Fibroblast of skin of right quadriceps (primary cell): ENCODE results near the gene CNN3.

Experiments used
- DNase-seq: peaks from one replicate; pipeline ENCODE4 v3.0.0-alpha.2; 2013

Gene CNN3

DNA sequence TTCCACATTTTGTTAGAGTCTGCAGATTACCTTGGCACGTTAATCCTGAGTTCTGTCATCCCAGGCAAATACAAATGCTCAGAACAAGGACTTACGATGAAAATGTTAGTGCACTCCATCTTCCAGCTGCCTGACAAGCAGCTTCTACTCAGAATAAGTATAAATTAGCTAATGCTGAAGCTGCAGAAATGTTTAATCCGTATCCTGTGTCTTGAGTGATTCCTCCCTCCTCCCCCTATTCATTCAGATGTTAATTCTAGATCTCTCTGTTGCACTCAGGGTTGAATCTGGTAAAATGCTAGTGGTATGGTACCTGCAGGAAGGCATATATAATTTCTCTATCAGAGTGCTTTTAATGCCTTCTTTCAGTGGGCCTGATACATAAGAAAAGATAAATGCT, 39.8 kb downstream of the CNN3 start:
- no peak for DNase-seq

DNA sequence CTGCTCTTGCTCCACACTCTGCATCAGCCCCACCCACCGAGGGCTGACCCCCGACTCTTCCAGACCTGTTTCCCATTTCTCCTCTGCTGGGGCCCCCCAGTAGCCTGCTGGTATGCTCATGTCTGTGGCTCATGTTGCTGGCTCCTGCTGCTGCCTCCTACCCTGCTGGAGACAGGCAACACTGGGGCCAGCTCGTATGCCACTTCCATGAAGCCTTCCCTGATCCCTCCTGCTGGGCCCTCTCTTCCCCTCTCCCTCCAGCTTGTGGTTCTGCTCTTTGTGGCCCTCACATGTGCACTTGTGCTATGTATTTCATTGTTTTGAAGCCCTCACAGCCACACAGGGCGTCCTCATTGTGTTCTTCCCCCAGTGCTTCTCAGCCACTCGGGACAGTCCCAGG, 40.5 kb downstream of the CNN3 start:
- no peak for DNase-seq

DNA sequence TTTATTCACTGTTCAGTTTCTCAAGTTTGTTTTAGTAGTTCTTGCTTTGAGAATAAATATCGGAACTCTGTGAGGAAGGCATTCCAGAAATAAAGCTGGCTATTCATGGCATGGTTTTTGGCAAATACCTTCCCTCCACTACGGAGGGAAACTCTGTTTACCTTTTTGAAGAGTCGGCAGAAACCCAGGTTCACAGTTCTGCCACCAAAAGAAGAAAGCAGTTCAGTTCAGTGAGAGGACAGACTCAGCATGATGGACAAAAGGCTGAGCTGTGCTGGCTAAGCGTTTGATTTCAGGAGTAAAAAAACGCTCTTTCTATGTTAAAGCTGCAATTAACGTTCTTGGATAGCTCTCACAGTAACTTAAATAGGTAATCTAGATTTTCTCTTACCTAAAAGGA, 42.4 kb downstream of the CNN3 start:
- no peak for DNase-seq

DNA sequence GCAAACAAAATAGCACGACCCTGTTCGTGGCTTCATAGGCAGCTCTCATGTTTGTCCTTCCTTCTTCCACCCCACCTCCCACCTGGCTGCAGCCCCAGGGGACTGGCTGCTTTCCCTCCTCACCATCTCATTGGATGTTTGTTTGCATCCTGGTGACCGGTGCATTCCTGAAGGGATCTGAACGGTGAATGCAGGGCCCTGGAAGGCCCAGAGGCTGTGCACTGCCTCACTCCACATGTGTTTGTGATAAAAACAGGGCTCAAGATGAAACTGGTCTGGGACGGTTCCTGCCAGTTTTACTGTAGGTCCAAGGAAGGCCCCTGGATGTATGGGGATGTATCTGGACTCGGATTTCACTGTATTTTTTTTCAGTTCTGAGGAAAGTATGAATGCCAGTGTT, 42.8 kb downstream of the CNN3 start:
- DNase-seq = peak; percentile 92

DNA sequence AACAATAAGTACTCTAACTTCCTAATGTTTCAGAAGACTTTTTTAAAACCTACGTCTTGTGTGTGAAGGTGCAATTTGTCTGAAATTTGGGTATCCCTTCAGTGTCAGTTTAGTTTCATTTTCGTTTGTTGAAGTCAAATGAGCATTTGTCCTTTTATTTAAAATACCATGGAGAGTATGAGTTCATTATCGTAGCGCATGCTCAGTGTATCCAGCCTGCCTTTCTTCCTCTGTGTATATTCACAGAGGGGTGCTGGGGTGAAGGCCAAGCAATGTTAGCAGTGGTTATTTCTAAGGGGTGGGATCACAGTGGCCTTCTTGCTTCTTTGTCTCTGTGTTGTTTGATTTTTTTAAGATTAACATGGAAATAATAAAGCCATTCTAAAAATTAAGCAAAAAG, 43.2 kb downstream of the CNN3 start:
- DNase-seq = peak; percentile 51

DNA sequence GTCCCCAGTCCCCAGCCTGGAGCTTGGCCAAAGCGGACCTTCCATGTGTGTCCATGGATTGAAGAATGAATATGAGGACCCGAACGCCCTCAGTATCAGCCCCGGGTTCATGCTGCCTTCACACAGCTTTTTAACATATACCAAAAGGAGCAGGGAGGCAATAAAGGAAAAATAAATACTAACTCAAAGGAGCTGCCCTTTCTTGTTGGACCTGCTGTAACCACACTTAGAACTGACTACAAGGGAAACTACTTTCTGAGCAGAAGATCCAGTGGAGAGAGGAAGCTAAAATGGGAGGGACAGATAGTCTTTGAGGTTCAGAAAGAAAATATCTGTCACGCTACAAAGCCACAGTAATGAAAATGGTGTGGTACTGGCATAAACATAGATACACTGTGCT, 48.6 kb downstream of the CNN3 start:
- DNase-seq = no peak

DNA sequence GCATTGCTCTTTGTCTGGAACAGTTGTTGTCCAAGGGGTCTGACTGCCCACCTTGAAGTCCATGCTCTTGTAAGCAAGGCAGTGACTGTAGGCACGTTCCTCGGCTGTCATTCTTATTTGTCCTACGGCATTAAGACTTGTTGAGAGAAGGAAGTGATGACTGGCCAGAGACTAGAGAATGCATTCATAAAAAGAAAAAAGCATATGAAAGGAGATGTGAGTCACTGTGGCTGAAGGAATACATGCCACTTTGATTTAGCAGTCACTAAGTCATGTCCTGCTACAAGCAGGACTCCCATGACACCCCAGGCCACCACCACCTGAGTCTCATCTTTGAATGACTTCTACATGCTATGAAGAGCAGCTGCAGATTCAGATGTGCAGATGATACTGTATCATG, 50.5 kb downstream of the CNN3 start:
- DNase-seq = peak; percentile 40

DNA sequence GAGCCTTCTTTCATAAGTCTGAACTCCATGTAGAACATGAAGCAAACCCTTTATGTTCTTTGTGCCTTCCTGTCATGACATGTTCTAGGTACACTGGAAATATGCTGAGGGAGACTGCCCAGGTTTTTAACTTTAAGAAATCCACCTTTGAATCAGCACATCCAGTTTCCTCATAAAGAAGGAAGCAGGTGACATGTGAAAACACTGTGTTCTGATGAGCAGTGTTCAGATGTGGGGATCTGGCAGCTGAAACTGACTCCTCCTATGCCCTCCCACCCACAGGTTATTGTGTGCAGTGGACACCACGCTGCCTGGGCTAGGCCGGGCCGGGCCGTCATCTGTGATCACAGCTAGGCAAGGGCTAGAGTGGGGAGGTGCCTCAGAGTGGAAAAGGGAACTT, 51.1 kb downstream of the CNN3 start:
- no peak for DNase-seq

DNA sequence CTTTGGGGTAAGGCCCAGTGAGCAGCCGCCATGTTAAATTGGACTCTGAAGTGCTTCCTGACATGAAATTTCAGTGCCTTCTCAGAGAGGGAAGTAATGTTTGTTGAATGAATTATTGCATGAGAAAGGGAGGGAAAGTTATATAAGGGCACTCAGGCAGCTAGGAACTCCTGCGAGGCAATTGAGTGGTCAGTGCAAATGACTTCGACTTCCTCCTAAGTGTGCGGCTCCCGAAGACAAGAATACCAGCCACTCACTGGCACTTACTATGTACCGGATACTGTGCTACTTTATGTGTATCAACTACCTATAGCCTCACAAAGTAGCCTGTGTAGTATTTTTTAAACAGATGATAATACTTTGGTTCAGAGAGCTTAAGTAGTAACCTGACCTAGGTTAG, 52.5 kb downstream of the CNN3 start:
- DNase-seq = no peak

DNA sequence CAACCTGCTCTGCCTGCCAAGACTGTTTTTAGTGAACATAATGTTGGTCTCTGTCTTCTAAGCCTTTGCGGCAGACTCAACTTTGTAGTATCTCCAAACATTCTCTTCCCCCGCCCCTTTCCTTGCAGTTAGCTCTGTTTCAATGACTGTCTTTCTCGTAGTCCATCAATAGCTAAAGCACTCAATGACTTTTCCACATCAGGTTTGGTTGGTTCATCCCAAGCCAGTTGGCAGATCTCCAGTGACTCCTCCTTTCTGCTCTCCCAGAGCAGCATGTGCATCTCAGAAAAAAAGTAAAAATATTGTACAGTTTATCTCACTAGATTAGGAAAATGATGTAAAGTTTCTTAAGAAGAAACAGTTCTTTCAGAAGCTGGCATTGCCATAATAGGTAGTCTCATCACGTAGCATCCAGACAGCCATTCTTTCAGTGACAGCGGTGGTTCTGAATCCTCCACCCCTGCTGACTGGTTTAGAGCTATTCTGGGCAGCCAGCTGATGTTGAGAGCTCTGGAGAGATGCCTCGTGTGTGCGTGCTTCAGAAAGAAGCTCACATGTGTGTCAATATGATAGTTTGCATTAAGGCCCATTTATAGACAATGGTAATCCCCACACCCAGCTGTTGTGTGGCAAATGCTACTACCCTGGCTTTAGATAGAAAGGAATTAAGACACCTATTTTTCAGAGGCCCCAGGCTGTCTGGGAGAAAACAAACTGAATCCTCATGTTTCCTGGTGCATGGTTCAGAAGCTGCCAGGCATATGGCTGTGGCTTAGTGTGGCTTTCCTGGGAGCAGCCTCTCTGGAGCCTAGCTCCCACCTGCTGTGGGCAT, 53.2 kb downstream of the CNN3 start:
- DNase-seq = peak; percentile 57

DNA sequence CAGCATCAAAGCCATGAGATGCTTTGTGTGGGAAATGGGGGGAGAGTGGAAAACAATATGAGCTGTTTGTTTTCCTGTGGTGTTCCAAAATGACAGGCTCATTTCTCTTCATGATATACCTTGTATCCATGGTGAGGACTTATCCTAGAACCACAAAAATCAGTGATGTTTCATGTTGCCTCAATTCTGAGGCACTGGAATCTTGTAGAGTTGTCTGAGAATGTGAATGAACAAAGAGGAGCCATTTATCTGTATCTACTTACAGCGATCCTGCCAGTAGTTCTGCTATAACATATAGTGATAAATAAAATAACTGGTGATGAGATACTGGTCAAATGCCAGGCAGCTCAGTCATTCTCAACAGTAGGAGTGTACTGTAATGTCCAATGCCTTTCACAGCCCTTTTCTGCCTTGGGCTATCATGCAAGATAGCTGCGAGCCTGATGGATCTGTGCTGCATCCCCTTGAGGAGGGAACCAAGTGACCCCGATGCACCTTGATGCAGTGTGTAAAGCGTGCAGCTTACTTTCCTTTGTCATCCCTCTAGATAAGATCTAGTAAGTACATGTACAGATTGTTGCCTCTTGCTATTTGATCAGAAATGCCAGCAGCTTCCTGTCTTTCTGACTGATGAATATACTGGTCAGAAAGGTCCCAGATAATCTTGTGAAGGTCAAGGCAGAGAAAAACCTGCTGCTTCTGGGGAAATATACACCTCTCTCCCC, 54.0 kb downstream of the CNN3 start:
- no peak for DNase-seq

DNA sequence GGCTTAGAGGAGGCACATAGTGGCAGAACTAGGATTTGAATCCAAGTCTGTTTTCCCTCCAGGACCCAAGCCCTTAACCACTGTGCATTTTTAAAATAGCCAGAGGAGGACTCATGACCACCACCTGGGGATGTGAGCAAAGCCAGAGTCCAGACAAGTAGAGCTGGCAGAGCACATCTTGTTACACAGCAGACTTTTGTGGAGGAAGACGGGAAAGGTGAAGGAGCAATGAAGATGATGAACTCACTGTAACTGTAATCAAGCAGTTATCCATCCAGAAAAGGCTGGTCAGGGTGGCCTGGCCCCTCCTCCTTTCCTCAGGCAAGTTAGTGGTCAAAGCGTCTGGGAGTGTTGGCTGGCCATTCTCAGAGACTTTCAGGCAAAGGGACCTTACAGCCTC, 55.9 kb downstream of the CNN3 start:
- peak; percentile 32 for DNase-seq

DNA sequence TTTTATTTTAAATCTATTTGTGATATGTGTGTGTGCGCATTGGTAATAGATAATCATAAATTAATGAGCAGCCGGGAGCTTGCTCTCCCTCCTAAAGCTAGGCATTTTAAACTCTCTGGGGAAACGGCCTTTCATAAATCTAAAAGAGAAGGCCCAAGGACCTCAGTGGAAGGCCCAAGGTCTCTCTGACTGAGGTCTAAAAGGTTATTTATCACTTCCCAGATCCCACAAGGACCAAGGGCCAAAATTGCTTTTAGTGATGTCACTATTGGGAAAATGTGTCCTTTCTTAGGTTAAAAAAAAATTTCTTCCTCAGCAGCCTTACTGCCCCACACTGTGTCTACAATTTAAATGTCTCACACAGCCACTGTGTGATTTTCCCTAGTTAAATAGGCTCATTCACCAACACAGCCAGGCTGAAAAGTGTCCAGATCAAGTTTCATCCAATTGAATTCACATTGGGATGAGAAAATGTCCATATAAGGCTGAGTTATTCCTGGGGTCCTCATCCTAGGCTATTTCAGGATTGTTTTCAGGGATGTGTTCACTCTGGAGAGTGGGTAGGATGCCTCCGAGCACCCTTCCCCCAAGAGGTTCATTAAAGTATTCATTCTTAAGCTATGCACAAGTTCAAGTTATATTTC, 60.6 kb downstream of the CNN3 start:
- peak; percentile 98 for DNase-seq

DNA sequence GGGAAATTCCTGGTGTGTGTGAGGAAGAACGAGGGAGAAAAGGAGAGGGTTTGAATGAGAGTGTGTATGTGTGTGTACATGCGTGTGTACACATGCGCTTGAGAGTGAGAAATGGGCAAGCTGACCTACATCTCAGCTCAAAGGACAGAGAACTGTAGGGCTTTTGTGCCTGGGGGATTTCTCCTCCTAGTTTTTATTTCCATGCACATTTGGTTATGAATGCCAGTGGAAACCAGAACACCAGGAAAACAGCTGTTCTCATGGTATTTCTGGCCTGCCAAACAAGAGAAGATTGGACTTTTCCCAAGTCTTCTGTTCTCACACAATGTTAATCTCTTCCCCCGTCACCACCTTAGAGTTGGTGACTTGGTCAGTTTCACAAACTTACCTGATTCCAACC, 61.5 kb downstream of the CNN3 start:
- DNase-seq = peak; percentile 77

DNA sequence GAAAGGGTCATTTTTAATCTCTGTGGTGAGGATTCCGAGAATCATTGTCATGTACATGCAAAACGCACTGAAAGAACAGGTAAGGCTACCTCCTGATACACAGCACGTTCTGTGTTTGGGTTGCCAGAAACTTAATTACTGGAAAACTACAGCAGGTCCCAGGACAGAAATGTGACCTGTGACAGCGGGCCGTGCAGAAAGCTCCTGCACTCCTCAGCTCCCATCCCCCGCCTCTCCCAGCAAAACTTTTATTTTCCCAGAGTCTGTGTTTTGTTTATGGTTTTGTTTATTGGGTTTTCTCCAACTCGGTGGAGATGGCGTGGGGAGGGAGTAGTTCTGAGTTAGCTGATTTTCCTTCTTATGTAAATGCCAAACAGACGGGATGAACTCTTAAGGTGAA, 62.1 kb downstream of the CNN3 start:
- DNase-seq = no peak

DNA sequence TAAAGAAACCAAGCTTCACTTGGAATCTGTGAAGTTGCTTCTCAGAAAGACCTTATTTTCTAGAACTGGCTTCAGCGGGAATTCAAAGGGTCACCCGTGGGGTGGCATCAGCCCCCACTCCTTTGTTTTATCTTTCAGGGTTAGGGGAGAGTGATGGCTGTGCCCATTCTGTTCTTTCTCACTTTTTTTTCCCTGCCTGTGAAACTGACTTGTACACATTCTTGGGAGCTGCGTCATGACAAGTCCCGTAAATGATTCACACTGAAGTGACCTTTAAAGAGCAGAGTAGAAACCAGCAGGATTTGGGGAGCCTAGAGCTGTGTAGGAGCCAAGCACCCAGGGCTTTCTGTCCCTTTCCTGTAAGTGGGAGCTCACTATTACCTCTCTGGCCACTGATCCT, 63.0 kb downstream of the CNN3 start:
- DNase-seq = peak; percentile 94

DNA sequence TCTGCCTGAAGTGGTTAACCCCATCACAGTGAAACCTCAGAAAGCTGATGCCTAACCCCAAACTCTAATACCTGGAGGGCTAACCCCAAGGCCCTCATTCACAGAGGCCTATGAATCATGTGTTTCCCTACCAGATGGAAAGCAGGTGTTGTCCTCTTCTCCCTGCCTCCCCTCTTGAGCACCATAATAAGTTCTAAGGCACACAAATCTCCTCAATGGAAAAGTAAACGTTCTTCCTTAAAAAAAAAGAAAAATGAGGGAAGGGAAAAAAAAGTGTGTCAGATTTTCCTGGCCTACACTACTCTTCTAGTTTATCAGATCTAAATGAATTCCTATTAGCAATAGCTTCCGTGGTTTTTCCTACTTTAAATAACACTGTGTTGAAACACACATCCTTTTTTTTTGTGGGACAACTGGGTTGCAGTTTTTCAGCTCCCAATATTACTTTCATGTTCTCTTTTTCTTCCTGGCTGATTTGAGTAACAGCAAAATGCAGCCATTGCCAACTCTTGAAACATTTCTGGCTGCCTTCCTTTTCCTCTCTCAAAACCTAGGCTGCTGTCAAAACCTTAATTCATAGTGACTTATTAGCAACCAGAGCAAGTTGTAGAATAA, 63.5 kb downstream of the CNN3 start:
- DNase-seq = peak; percentile 82

DNA sequence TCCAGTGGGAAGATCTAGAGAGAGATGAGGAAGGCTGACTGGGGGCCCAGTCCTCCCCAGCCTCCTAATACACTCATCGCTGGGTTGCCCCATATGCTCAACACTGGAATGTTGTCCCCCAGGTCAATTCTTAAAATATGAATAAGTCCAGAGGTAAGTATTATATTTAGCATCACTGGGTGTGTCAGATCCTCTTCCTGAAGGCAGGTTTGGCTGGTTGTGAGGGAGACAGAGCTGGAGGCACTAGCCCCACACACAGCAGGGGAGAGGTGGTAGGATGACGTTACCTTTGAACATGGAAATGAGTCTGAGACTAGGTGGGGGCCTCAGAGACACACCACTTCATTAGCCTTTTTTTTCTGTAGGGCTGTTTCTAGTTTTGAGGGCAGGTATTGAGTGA, 64.2 kb downstream of the CNN3 start:
- no peak for DNase-seq

DNA sequence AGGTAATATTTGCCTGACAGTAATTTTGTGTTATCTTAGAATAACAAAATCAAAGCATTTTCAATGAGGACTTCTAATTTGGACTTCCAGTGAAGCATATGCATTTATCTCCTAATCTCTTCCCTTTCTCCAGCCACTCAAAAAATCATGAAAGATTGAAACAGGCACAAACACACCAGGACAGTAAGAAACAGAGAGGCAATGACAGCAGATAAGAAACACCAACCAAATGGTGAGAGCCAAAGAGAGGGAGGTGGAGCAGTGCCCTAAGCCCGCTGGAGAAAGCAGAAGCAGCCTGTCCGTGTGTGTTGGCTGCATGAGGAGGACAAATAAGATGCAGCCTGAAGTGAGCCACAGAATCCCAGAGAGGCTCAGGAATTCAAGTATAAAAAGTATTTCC, 67.7 kb downstream of the CNN3 start:
- DNase-seq = no peak

DNA sequence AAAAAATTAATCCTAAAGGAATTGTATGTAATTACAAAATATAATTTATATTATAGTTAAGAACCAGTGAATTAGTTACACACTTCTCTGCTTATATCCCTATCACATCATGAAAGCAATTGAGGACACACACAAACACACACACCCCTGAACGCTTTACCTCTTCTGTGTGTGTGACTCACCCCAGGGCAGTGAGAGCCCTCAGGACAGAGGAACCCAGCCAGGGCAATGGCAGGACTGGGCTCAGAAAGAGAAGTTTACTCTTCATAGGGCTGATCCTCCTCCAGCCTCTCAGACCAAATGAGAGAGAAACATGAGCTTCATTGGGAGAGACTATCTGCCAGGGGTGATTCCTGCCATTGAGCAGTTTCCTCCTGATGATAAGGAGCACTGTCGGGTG, 68.6 kb downstream of the CNN3 start:
- DNase-seq = no peak

DNA sequence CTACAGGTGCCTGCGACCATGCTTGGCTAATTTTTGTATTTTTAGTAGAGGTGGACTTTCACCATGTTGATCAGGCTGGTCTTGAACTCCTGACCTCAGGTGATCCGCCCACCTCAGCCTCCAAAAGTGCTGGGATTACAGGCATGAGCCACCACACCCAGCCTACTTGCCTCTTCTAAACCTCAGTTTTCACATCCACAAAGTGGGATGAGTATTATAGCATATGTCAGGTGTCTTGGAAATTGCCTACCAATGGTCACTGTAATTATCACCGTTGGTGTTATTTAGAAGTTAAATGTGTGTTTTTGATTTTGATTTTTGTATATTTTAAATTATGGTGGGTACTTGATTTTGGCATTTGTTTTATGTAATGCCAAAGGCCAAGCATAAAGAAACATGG, 70.0 kb downstream of the CNN3 start:
- no peak for DNase-seq

DNA sequence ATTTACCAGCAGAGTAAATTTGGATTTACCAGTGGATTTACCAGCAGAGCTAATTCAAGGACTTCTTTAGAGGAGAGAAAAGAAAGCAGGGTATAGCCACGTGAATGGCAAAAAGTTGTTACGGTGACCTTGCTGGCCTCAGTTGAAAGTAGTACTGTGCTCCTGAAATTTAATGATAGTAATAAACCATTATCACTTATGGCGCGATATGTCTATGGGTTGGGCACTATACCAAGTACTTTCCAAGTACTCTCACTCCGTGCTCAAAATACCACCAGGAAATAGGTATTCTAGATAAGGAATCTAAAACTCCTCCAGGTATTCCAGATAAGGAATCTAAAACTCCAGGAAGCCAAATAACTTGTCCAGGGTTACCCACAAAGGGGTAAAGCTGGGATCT, 70.9 kb downstream of the CNN3 start:
- no peak for DNase-seq

DNA sequence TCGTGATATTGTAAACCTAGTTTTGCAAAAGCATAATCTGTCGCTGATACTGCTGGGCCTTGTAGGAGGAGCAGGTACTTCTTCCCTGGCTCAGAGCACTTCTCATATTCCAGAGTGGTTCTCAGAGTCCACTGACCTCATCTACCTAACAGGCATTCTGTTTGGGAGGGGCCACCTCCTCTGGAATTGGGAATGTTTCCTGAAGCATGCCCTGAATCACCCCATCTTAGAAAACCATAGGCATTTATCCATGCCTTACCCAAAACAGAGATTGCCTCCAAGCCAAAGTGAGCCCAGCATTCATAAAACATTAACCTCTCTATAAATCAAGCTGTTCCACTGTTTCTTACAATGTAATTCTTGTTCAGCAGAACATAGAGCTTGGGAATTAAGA, 71.6 kb downstream of the CNN3 start:
- DNase-seq = peak; percentile 31
